Measurements from ENCODE around the gene NOL4L. TPM values are rescaled to one million over a fixed set of nuclear protein-coding genes. Genes with fewer than 3 reads are reported as not detected.

NOL4L gene
- total and polyA plus RNA-seq, 12 donors: 1.5 to 10.1 (median 5.1) TPM

DNA sequence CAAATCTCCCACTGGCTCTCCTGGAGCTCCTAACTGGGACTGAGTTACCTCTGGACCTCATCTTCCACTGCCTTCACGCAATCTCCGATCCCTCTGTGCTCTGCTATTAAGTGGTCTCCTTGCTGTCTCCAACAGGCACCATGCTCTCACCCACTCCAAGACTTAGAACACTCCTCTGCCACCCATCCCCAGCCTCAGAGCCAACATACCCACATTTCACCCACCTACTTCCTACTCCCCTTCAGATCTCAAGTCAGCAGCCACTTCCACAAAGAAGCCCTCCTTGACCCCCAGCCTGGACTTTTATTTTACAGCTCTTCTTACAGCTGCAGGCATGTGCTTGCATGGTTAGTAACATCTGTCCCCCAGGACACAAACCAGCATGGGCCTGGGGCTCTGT lies 29.6 kb upstream of the NOL4L start:
- no peak overlapping the region for H3K27ac ChIP-seq
- intact Hi-C loops (cut with DNase I): no loop called here
- peaks cover 0 to 16% (median 0%) of the 10 kb centered on the region in 7 donors for H3K27me3 ChIP-seq
- no peaks in the 10 kb centered on the region for H3K36me3 ChIP-seq
- TF ChIP-seq, protein P1, sequence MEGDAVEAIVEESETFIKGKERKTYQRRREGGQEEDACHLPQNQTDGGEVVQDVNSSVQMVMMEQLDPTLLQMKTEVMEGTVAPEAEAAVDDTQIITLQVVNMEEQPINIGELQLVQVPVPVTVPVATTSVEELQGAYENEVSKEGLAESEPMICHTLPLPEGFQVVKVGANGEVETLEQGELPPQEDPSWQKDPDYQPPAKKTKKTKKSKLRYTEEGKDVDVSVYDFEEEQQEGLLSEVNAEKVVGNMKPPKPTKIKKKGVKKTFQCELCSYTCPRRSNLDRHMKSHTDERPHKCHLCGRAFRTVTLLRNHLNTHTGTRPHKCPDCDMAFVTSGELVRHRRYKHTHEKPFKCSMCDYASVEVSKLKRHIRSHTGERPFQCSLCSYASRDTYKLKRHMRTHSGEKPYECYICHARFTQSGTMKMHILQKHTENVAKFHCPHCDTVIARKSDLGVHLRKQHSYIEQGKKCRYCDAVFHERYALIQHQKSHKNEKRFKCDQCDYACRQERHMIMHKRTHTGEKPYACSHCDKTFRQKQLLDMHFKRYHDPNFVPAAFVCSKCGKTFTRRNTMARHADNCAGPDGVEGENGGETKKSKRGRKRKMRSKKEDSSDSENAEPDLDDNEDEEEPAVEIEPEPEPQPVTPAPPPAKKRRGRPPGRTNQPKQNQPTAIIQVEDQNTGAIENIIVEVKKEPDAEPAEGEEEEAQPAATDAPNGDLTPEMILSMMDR (IDR thresholded peaks at IDR 0.05): no peak
- no peak for ATAC-seq
- no peak overlapping the region for H3K4me3 ChIP-seq
- 82 to 95% methylated on average over 2 of the region's 2 CpGs for WGBS, 2 donors
- DNase-seq: no peak
- H3K9me3 ChIP-seq: no peaks in the 10 kb centered on the region
- no peaks in the 10 kb centered on the region for H3K4me1 ChIP-seq

DNA sequence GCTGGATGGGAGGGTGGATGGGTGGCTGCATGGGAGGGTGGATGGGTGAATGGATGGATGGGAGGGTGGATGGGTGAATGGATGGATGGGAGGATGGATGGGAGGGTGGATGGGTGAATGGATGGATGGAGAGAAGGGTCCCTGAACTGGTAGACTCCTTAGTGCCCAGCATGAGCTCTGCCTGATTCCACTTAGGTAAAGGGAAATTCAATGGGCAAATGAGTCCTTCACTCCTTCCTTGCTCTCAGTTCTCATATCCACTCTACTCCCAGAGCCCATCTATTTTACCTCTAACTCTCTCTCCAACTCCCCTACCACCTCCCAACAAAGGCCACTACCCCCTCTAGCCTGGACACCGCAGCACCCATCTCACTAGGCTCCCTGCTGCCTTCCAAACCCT lies 29.2 kb upstream of the NOL4L start:
- 96 to 97% methylated on average over 1 of the region's 1 CpG for WGBS, 2 donors
- Histone ChIP-seq H3K4me1 (no peaks in the 10 kb centered on the region), H3K27ac (no peak overlapping the region), H3K9me3 (no peaks in the 10 kb centered on the region), H3K4me3 (no peak overlapping the region), H3K27me3 (peaks cover 0 to 12% (median 0%) of the 10 kb centered on the region in 7 donors), H3K36me3 (no peaks in the 10 kb centered on the region)
- TF ChIP-seq, protein P1 (IDR thresholded peaks at IDR 0.05): no peak
- DNase-seq: no peak
- intact Hi-C loops (cut with DNase I): no loop called here
- no peak for ATAC-seq

DNA sequence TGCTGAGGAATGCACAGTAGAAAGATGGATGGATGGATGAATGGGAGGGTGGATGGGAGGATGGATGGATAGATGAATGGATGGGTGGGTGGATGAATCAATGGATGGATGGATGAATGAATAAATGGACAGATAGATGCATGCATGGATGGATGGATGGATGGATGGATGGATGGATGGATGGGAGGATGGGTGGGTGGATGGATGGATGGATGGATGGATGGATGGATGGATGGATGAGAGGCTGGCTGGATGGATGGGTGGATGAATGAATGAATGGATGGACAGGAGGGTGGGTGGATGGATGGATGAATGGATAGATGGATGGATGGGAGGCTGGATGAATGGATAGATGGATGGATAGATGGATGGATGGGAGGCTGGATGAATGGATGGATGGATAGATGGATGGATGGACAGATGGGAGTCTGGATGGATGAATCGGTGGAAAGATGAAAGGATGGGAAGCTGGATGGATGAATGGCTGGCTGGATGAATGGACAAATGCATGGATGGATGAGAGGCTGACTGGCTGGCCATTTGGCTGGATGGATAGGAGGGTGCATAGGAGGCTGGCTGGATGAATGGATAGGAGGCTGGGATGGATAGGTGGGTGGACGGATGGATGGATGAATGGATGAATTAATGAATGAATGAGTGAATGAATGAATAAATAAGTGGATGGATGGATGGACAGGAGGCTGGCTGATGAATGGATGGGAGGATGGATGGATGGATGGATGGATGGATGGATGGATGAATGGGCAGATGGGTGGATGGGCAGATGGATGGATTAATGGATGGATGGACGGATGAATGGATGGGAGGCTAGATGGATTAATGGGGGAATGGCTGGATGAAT lies 28.3 kb upstream of the NOL4L start:
- Histone ChIP-seq H3K9me3 (no peaks in the 10 kb centered on the region), H3K4me3 (no peak overlapping the region), H3K4me1 (no peaks in the 10 kb centered on the region), H3K27me3 (peaks cover 0 to 7% (median 0%) of the 10 kb centered on the region in 7 donors), H3K27ac (no peak overlapping the region), H3K36me3 (no peaks in the 10 kb centered on the region)
- WGBS, 2 donors: 87 to 93% methylated on average over 3 of the region's 3 CpGs
- no peak for DNase-seq
- intact Hi-C loops (cut with DNase I): loop anchor here in 1 of 10 donors (1.0 kb wide), 1 partner anchor 19 kb away; no protein-coding TSS in a partner anchor
- TF ChIP-seq, protein P1 (IDR thresholded peaks at IDR 0.05): no peak
- ATAC-seq: no peak

DNA sequence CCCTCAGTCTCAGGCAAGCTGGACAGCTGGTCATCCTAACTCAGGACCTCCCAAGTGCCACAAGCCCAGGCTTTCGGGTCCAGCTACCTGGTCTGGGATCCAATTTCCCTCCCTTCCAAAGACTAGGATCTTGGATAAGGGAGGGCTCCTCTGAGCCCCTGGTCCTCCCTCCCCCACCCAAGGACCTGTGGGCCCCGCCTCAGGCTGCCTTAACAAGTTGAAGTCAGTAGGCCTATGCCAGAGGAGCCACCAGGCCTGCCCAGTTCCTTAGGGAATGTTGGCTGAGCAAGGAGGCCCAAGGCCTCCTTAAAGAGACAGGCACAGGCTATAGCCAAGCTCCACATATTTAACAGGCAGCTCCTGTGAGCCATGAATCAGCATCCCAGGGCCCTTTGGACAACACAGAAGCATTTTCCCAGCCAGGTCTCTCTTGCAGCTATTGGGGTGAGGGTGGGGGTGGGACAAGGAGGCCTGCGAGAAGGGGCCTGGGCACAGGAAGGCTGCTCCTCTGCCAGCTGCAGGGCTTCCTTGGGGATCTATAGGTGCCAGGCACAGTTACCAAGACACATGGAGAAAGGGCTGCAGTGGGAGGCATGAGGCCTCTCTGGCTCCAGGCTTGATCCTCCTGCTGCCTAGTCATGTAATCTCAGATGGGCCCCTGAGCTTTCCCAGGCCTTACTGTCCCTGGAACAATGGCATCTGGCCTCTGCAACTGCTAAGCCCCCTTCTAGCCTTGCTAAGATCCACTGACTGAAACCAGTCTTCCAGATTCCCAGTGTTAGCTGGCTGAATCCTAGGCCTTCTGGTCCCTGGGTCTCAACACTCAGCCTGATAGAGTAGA lies 27.4 kb upstream of the NOL4L start:
- no peak overlapping the region for H3K27ac ChIP-seq
- 96 to 98% methylated on average over 3 of the region's 3 CpGs for WGBS, 2 donors
- intact Hi-C loops (cut with DNase I): loop anchor here in 1 of 10 donors (1.0 kb wide), 1 partner anchor 18 kb away; no protein-coding TSS in a partner anchor
- DNase-seq (no peak), ATAC-seq (no peak)
- no peaks in the 10 kb centered on the region for H3K4me1 ChIP-seq
- H3K36me3 ChIP-seq: no peaks in the 10 kb centered on the region
- no peaks in the 10 kb centered on the region for H3K9me3 ChIP-seq
- TF ChIP-seq, protein P1 (IDR thresholded peaks at IDR 0.05): no peak
- peaks cover 0 to 7% (median 0%) of the 10 kb centered on the region in 7 donors for H3K27me3 ChIP-seq
- no peak overlapping the region for H3K4me3 ChIP-seq
